OCI-LY3 (cell line): ENCODE data around the gene CBR3.

Experiments used
- EZH2phosphoT487 ChIP-seq: fragments of 200-600 bp; shearing (Covaris generic); IDR thresholded peaks from 2 replicates; pipeline ENCODE4 v1.6.1; 2018; ENCODE audit warnings: antibody characterized with exemption, mixed run types, low read depth
- TF ChIP-seq, protein P1 (sequence below): fragments of 200-600, 300-600 bp; sonication (generic); IDR thresholded peaks from 2 replicates; pipeline ENCODE4 v1.5.1; 2014; ENCODE audit warnings: antibody characterized with exemption, low read length, low read depth

DNA sequence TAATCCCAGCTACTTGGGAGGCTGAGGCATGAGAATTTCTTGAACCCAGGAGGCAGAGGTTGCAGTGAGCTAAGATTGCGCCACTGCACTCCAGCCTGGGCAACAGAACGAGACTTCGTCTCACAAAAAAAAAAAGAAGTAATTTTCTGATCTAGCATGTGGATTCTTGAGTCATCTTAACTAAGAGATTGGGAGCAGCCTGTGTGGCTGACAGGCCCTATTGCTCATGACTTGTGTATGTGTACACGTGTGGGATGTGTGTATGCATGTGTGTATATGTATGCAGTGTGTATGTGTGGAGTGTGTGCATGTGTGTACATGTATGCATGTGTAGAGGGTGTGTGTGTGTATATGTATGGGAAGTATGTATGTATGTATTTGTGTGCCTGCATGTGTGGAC is 51.2 kb downstream of the CBR3 start:
- TF ChIP-seq, protein P1, sequence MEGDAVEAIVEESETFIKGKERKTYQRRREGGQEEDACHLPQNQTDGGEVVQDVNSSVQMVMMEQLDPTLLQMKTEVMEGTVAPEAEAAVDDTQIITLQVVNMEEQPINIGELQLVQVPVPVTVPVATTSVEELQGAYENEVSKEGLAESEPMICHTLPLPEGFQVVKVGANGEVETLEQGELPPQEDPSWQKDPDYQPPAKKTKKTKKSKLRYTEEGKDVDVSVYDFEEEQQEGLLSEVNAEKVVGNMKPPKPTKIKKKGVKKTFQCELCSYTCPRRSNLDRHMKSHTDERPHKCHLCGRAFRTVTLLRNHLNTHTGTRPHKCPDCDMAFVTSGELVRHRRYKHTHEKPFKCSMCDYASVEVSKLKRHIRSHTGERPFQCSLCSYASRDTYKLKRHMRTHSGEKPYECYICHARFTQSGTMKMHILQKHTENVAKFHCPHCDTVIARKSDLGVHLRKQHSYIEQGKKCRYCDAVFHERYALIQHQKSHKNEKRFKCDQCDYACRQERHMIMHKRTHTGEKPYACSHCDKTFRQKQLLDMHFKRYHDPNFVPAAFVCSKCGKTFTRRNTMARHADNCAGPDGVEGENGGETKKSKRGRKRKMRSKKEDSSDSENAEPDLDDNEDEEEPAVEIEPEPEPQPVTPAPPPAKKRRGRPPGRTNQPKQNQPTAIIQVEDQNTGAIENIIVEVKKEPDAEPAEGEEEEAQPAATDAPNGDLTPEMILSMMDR = no peak
- TF ChIP-seq EZH2phosphoT487 = no peak
